GM18909 (cell line): ENCODE data around the gene TEX261.
"Not testable (repeated sequence)": the region's sequence is repeated elsewhere in the genome, so short reads cannot be mapped to it uniquely, and the experiment has no call there.

Experiments
- ATAC-seq: cut with Tn5 transposase; IDR thresholded peaks from one replicate; pipeline ENCODE4 v1.9.1; 2021; ENCODE audit warnings: mild to moderate bottlenecking; ENCODE audit not compliant: unreplicated experiment, poor library complexity

Gene TEX261

GRCh38 chr2:71000780-71001591 is 6.3 kb upstream of the TEX261 start:
- peak; percentile 89 for ATAC-seq

GRCh38 chr2:70999931-71000330 is 5.3 kb upstream of the TEX261 start:
- ATAC-seq, result not testable (repeated sequence)

- ATAC-seq, result no peak
These were observed 4.7 kb upstream of the TEX261 start for GRCh38 chr2:70999362-70999761.

GRCh38 chr2:70998885-70999284 is 4.2 kb upstream of the TEX261 start:
- not testable (repeated sequence) for ATAC-seq

- ATAC-seq, result peak; percentile 39
These were observed 705 bp upstream of the TEX261 start for GRCh38 chr2:70995426-70995729.

- peak; percentile 32 for ATAC-seq
These were observed 519 bp downstream of the TEX261 start for GRCh38 chr2:70994009-70994698.

GRCh38 chr2:70992945-70993853 is 1.5 kb downstream of the TEX261 start:
- ATAC-seq, result no peak

- no peak for ATAC-seq
These were observed 2.9 kb downstream of the TEX261 start for GRCh38 chr2:70991742-70992141.

- no peak for ATAC-seq
These were observed 3.5 kb downstream of the TEX261 start for GRCh38 chr2:70991142-70991541.

- no peak for ATAC-seq
These were observed 4.5 kb downstream of the TEX261 start for GRCh38 chr2:70990216-70990615.

GRCh38 chr2:70988726-70989648 is 5.7 kb downstream of the TEX261 start:
- no peak for ATAC-seq

- no peak for ATAC-seq
These were observed 6.5 kb downstream of the TEX261 start for GRCh38 chr2:70988151-70988550.

- no peak for ATAC-seq
These were observed 7.3 kb downstream of the TEX261 start for GRCh38 chr2:70987386-70987785.

GRCh38 chr2:70986499-70987189 is 8.0 kb downstream of the TEX261 start:
- no peak for ATAC-seq

- no peak for ATAC-seq
These were observed 8.7 kb downstream of the TEX261 start for GRCh38 chr2:70985956-70986355.

GRCh38 chr2:70985283-70985688 is 9.4 kb downstream of the TEX261 start:
- no peak for ATAC-seq

GRCh38 chr2:70984576-70985282 is 9.9 kb downstream of the TEX261 start:
- peak; percentile 96 for ATAC-seq

GRCh38 chr2:70984228-70984575 is 10.5 kb downstream of the TEX261 start:
- ATAC-seq, result no peak
